K562 (cell line): Measurements from ENCODE around the gene SBK1. TPM values are rescaled to one million over a fixed set of nuclear protein-coding genes. Genes with fewer than 3 reads are reported as not detected.
A peak's percentile ranks its signal among the peaks of the same experiment; 100 is the strongest.
"Not testable (repeated sequence)": the region's sequence is repeated elsewhere in the genome, so short reads cannot be mapped to it uniquely, and the experiment has no call there.

ENCODE experiments used
- ATAC-seq: fragments of 200-7000 bp; cut with Tn5 transposase; 3 replicates; pipeline ENCODE4 v1.9.1; 2020; ENCODE audit warnings: moderate library complexity
- BruUV-seq: library from RNA; stranded (reverse); fragments of 400-500 nt; replicated peaks from 2 replicates; lab custom pipeline; 2021; lab: Mats Ljungman, UMichigan
- CTCF ChIA-PET: fragments of 300-600 bp; formaldehyde crosslinking; extraction: SDS; loops from one replicate; lab custom pipeline; 2021; ENCODE audit warnings: low intra/inter-chr PET ratio; lab: Yijun Ruan, JAX
- POLR2A ChIA-PET: fragments of 300-600, 350-650 bp; sonication (Branson Sonifier 250); formaldehyde crosslinking; extraction: SDS; loops from one replicate; lab custom pipeline; 2021; ENCODE audit warnings: antibody characterized with exemption, inconsistent platforms; lab: Yijun Ruan, JAX
- DNase-seq, 4 experiments: peaks; one replicate each; pipeline versions ENCODE4 v3.0.0 to v3.0.0-alpha.2; 2011 to 2018; ENCODE audit warnings: low spot score in 3 of 4, mixed read lengths in 3 of 4; ENCODE audit errors: extremely low read depth in 1 of 4
- FAIRE-seq: peaks from 2 replicates; lab custom pipeline; 2011; peaks lifted over from hg19 to GRCh38; lab: Jason Lieb, UNC
- H2AFZ ChIP-seq: 2 replicates; pipeline ENCODE4 v1.6.0; 2011; ENCODE audit warnings: low read depth, low read length, control low read depth, inconsistent platforms
- H3K27ac ChIP-seq: fragments of 200-600 bp; 3 replicates; pipeline ENCODE4 v1.8.0; 2011; ENCODE audit warnings: low read depth, mild to moderate bottlenecking, control low read depth, inconsistent platforms, low read length, moderate library complexity, mixed read lengths; ENCODE audit errors: extremely low read depth
- H3K27me3 ChIP-seq, 2 experiments: fragments of 300-600 bp in 1 of 2; 2 replicates in 1 of 2; 3 replicates in 1 of 2; pipeline versions ENCODE4 v1.6.0 to v1.8.0; 2011; ENCODE audit warnings: inconsistent platforms in 2 of 2, low read length in 2 of 2, mild to moderate bottlenecking in 1 of 2, mixed read lengths in 1 of 2, moderate library complexity in 1 of 2; ENCODE audit not compliant: control insufficient read depth in 2 of 2, insufficient read depth in 2 of 2
- H3K36me3 ChIP-seq: fragments of 300-600 bp; 3 replicates; pipeline ENCODE4 v1.8.0; 2011; ENCODE audit warnings: mild to moderate bottlenecking, low read length, inconsistent platforms; ENCODE audit not compliant: control insufficient read depth, insufficient read depth
- H3K4me1 ChIP-seq, 2 experiments: fragments of 200-600 bp in 1 of 2; replicated peaks in 1 of 2; 2 replicates in 1 of 2; 3 replicates in 1 of 2; pipeline versions ENCODE4 v1.5.1 to v1.8.0; 2011; ENCODE audit warnings: inconsistent platforms in 2 of 2, low read length in 2 of 2, mild to moderate bottlenecking in 1 of 2, mixed read lengths in 1 of 2, moderate library complexity in 1 of 2; ENCODE audit not compliant: control insufficient read depth in 2 of 2, insufficient read depth in 2 of 2
- H3K4me2 ChIP-seq: 2 replicates; pipeline ENCODE4 v1.6.1; 2011; ENCODE audit warnings: low read length, control low read depth, inconsistent platforms, mixed read lengths; ENCODE audit not compliant: insufficient read depth
- H3K4me3 ChIP-seq: fragments of 200-600 bp; sonication (generic), shearing (Covaris generic); 2 replicates; pipeline ENCODE4 v1.5.1; 2016; ENCODE audit warnings: control low read depth, inconsistent platforms
- H3K79me2 ChIP-seq: fragments of 200-600 bp; 3 replicates; pipeline ENCODE4 v1.8.0; 2011; ENCODE audit warnings: low read length, inconsistent platforms; ENCODE audit not compliant: control insufficient read depth, insufficient read depth
- H3K9ac ChIP-seq, 2 experiments: 2 replicates each; pipeline versions ENCODE4 v1.6.0 to v1.6.1; 2011; ENCODE audit warnings: low read depth in 2 of 2, low read length in 2 of 2, control low read depth in 1 of 2, inconsistent platforms in 1 of 2, mild to moderate bottlenecking in 1 of 2, mixed read lengths in 1 of 2; ENCODE audit not compliant: insufficient read depth in 1 of 2
- H3K9me1 ChIP-seq: one replicate; pipeline ENCODE4 v1.6.0; 2011; ENCODE audit warnings: inconsistent platforms, mild to moderate bottlenecking, low read length, moderate library complexity; ENCODE audit not compliant: control insufficient read depth, insufficient read depth
- H3K9me3 ChIP-seq: replicated peaks from 2 replicates; pipeline ENCODE4 v1.5.1; 2011; ENCODE audit warnings: low read depth, low read length, inconsistent platforms; ENCODE audit not compliant: control insufficient read depth, insufficient read depth
- H4K20me1 ChIP-seq: replicated peaks from 2 replicates; pipeline ENCODE4 v1.6.1; 2011; ENCODE audit warnings: low read length, inconsistent platforms, mixed read lengths; ENCODE audit not compliant: control insufficient read depth, insufficient read depth
- ARID1B ChIP-seq: fragments of 450-650 bp; IDR thresholded peaks from 2 replicates; pipeline ENCODE4 v1.6.1; 2016; ENCODE audit warnings: antibody characterized with exemption, mild to moderate bottlenecking, inconsistent platforms
- CBFA2T2 ChIP-seq: fragments of 450-650 bp; conservative IDR thresholded peaks from 2 replicates; pipeline ENCODE4 v1.6.1; 2017; ENCODE audit warnings: mild to moderate bottlenecking
- CBFA2T3 ChIP-seq: fragments of 450-650 bp; IDR thresholded peaks from 2 replicates; pipeline ENCODE4 v1.6.1; 2017
- SMAD4 ChIP-seq: fragments of 250-450 bp; sonication (Bioruptor Pico); conservative IDR thresholded peaks from 2 replicates; pipeline ENCODE4 v1.8.0; 2021; ENCODE audit warnings: inconsistent platforms, mild to moderate bottlenecking, moderate library complexity
- TAL1 ChIP-seq: fragments of 450-650 bp; IDR thresholded peaks from 2 replicates; pipeline ENCODE4 v1.6.1; 2016; ENCODE audit warnings: mild to moderate bottlenecking
- TCF3 ChIP-seq: sonication (generic); formaldehyde crosslinking; IDR thresholded peaks from 2 replicates; pipeline ENCODE4 v1.4.0; 2020; ENCODE audit warnings: mild to moderate bottlenecking, missing genetic modification reagents
- TEAD4 ChIP-seq, 2 experiments: sonication (generic) in 1 of 2; formaldehyde crosslinking in 1 of 2; IDR thresholded peaks; 2 replicates each; pipeline versions ENCODE4 v1.6.1 to v1.8.0; 2012 to 2022; ENCODE audit warnings: borderline replicate concordance in 1 of 2, inconsistent platforms in 1 of 2, low read length in 1 of 2, mild to moderate bottlenecking in 1 of 2, missing genetic modification reagents in 1 of 2
- TRIM24 ChIP-seq, 2 experiments: fragments of 450-650 bp; IDR thresholded peaks; 2 replicates each; pipeline ENCODE4 v1.6.1; 2016
- ZEB2 ChIP-seq: fragments of 450-650 bp; IDR thresholded peaks from 2 replicates; pipeline ENCODE4 v1.6.1; 2016
- WGBS: fragments of 100-300 bp; shearing (Covaris generic); methylation state at CpG from one replicate; pipeline ENCODE4 v1.1.6; 2016; ENCODE audit warnings: low coverage, mixed read lengths; ENCODE audit not compliant: insufficient coverage; ENCODE audit errors: missing lambda C conversion rate; 5-methylcytosine and 5-hydroxymethylcytosine counted together
- in situ Hi-C: fragments of 300-500 bp; cut with MboI; formaldehyde crosslinking; loops from 4 replicates; pipeline ENCODE4 v1.15.0; 2018; ENCODE audit warnings: inconsistent platforms, mixed read lengths
- intact Hi-C: fragments of 100-400 bp; cut with micrococcal nuclease; formaldehyde crosslinking; loops from 2 replicates; pipeline ENCODE4 v1.14.2; 2022
- polyA plus RNA-seq, 8 experiments: library from polyadenylated mRNA; depleted of rRNA in 4 of 8; stranded (reverse) in 5 of 8; unstranded in 3 of 8; fragments of >200 nt; fragmentation: Nextera tagmentation in 2 of 8; fragmentation: Illumina TruSeq in 1 of 8; extraction: Ambion mirVana in 2 of 8; extraction: Trizol in 1 of 8; gene quantifications; 2 replicates each; pipeline versions ENCODE4 v1.2.1 to v1.2.3, GENCODE V29; 2011 to 2014; ENCODE audit warnings: inconsistent platforms in 1 of 8, missing spikeins in 1 of 8
- total RNA-seq, 7 experiments: library from RNA; depleted of rRNA in 6 of 7; stranded (reverse); fragments of >200 nt in 6 of 7; fragmentation: Illumina TruSeq in 2 of 7; extraction: Trizol in 2 of 7; gene quantifications; 2 replicates each; pipeline versions ENCODE4 v1.2.1 to v1.2.3, GENCODE V29; 2011 to 2021; ENCODE audit warnings: low replicate concordance in 1 of 7

The SBK1 gene
- total and polyA plus RNA-seq, 9 of the 15 experiments (the other 6 are each of a cell fraction or from before 2014, with no cell fraction given): 0.01 to 0.07 (median 0.03) TPM; not detected in 6

GRCh38 chr16:28332632-28333031 is 40.3 kb downstream of the SBK1 start:
- H3K9ac ChIP-seq; H3K36me3 ChIP-seq; BruUV-seq; POLR2A ChIA-PET; H3K9me1 ChIP-seq; in situ Hi-C loops; TF ChIP-seq TEAD4 (CRISPR knock-in tag; IDR thresholded peaks at IDR 0.05; ENCODE audit: borderline replicate concordance): not testable (repeated sequence)
- TF ChIP-seq ZEB2 (0 out of 2 replicates have a peak, but pooled peaks have one; percentile 22), TCF3 (CRISPR knock-in tag) (peak; percentile 32; the same call in 1 of the 2 replicates), TAL1 (peak; percentile 71), CBFA2T3 (peak; percentile 73), ARID1B (peak; percentile 26; the same call in 1 of the 2 replicates), CBFA2T2 (peak; percentile 67), TRIM24 (IDR thresholded peaks at IDR 0.05) (0 out of 4 replicates have a peak, but pooled peaks of 1 of the 2 experiments have one; percentile 32), TEAD4 (IDR thresholded peaks at IDR 0.05; ENCODE audit: low read length) (0 out of 2 replicates have a peak, but pooled peaks have one; percentile 35), SMAD4 (CRISPR knock-in tag) (0 out of 2 replicates have a peak, but pooled peaks have one; percentile 29)
- TF ChIP-seq, all 486 proteins: peak for 9; not testable (repeated sequence) for 477
- H3K9me3 ChIP-seq, H3K4me3 ChIP-seq, ATAC-seq, CTCF ChIA-PET, intact Hi-C loops, H2AFZ ChIP-seq, H3K27me3 ChIP-seq, H3K79me2 ChIP-seq, H3K27ac ChIP-seq, FAIRE-seq, H4K20me1 ChIP-seq, H3K4me2 ChIP-seq, DNase-seq, H3K4me1 ChIP-seq: not testable (repeated sequence)
- 0% methylated on average over 2 of the region's 6 CpGs for WGBS
